NOMO-1 treated with dmso at 0.1 percent for 144 hours (cell line): ENCODE data around the gene PTPRT.

Experiments
- DNase-seq: peaks from one replicate; lab custom pipeline; 2025; ENCODE audit not compliant: unreplicated experiment; lab: John Stamatoyannopoulos, UW

The PTPRT gene

GRCh38 chr20:43123180-43123579 is 66.5 kb downstream of the PTPRT start:
- no peak for DNase-seq

- DNase-seq: no peak
Observed at GRCh38 chr20:43119720-43120119, 70.0 kb downstream of the PTPRT start.

GRCh38 chr20:43102394-43102793 is 87.3 kb downstream of the PTPRT start:
- no peak for DNase-seq

- no peak for DNase-seq
Observed at GRCh38 chr20:43096931-43097260, 92.8 kb downstream of the PTPRT start.

- no peak for DNase-seq
Observed at GRCh38 chr20:43096126-43096930, 93.4 kb downstream of the PTPRT start.

GRCh38 chr20:43095034-43095433 is 94.7 kb downstream of the PTPRT start:
- no peak for DNase-seq

GRCh38 chr20:43092386-43093088 is 97.2 kb downstream of the PTPRT start:
- no peak for DNase-seq

GRCh38 chr20:43068482-43068881 is 121.2 kb downstream of the PTPRT start:
- no peak for DNase-seq

- no peak for DNase-seq
Observed at GRCh38 chr20:43066125-43066524, 123.6 kb downstream of the PTPRT start.

- DNase-seq: no peak
Observed at GRCh38 chr20:43065299-43065698, 124.4 kb downstream of the PTPRT start.

- no peak for DNase-seq
Observed at GRCh38 chr20:43058077-43058476, 131.6 kb downstream of the PTPRT start.

- no peak for DNase-seq
Observed at GRCh38 chr20:43057317-43057716, 132.4 kb downstream of the PTPRT start.

GRCh38 chr20:43055181-43055884 is 134.4 kb downstream of the PTPRT start:
- DNase-seq: no peak

GRCh38 chr20:43052532-43052931 is 137.2 kb downstream of the PTPRT start:
- DNase-seq: no peak

- DNase-seq: no peak
Observed at GRCh38 chr20:43046966-43047365, 142.7 kb downstream of the PTPRT start.

GRCh38 chr20:43043887-43044286 is 145.8 kb downstream of the PTPRT start:
- no peak for DNase-seq

GRCh38 chr20:43040427-43040826 is 149.3 kb downstream of the PTPRT start:
- DNase-seq: no peak

GRCh38 chr20:43037605-43038309 is 151.9 kb downstream of the PTPRT start:
- no peak for DNase-seq

GRCh38 chr20:43034981-43035724 is 154.6 kb downstream of the PTPRT start:
- DNase-seq: no peak

GRCh38 chr20:43032459-43032858 is 157.2 kb downstream of the PTPRT start:
- no peak for DNase-seq

- DNase-seq: no peak
Observed at GRCh38 chr20:43029176-43029575, 160.5 kb downstream of the PTPRT start.
